Ovary (tissue), 9 donors: ENCODE measurements around the gene ARNT2. TPM values are rescaled to one million over a fixed set of nuclear protein-coding genes. Genes with fewer than 3 reads are reported as not detected.

ENCODE experiments used
- DNase-seq, 5 donors: peaks; one replicate each; pipeline ENCODE4 v3.0.0-alpha.2; 2019 to 2020
- H3K27ac ChIP-seq, 2 donors: fragments of 200-600 bp; one replicate each; pipeline versions ENCODE4 v1.5.1 to v1.8.0; 2019 to 2022
- H3K27me3 ChIP-seq: fragments of 200-600 bp; one replicate; pipeline ENCODE4 v1.8.0; 2022
- H3K36me3 ChIP-seq: fragments of 200-600 bp; sonication (generic); one replicate; pipeline ENCODE4 v1.5.1; 2019
- H3K4me1 ChIP-seq: one replicate; pipeline ENCODE4 v1.8.1; 2013; ENCODE audit warnings: mild to moderate bottlenecking, moderate library complexity; ENCODE audit not compliant: insufficient read depth
- H3K4me3 ChIP-seq: fragments of 200-600 bp; sonication (generic); one replicate; pipeline ENCODE4 v1.5.1; 2017
- H3K9me3 ChIP-seq, 2 donors: fragments of 200-600 bp in 1 of 2; sonication (generic) in 1 of 2; one replicate each; pipeline versions ENCODE4 v1.5.1 to v1.8.1; 2013 to 2019; ENCODE audit warnings: mild to moderate bottlenecking in 1 of 2, moderate library complexity in 1 of 2
- EP300 ChIP-seq: sonication (generic); formaldehyde crosslinking; IDR thresholded peaks from one replicate; pipeline ENCODE4 v1.6.1; 2017; ENCODE audit warnings: antibody characterized with exemption
- POLR2A ChIP-seq: fragments of 450-650 bp; IDR thresholded peaks from one replicate; pipeline ENCODE4 v1.6.1; 2017; ENCODE audit warnings: antibody characterized with exemption, mild to moderate bottlenecking, moderate library complexity
- WGBS, 3 donors: extraction: QIAGEN DNeasy Blood & Tissue Kit in 1 of 3; methylation state at CpG; one replicate each; pipeline versions ENCODE4 v1.1.5 to v1.1.7; 2013 to 2017; 5-methylcytosine and 5-hydroxymethylcytosine counted together
- intact Hi-C, 4 donors: fragments of 100-400 bp; cut with DNase I; formaldehyde crosslinking; loops; one replicate each; pipeline versions ENCODE4 v1.11.0 to v1.15.1; 2022 to 2023
- polyA plus RNA-seq, 2 donors: library from polyadenylated mRNA; stranded (reverse); fragments of 200-250 nt in 1 of 2; fragments of 350-450 nt in 1 of 2; fragmentation: Illumina TruSeq in 1 of 2; extraction: RNeasy Lipid Tissue Mini Kit (QIAGEN cat#74804) in 1 of 2; gene quantifications; one replicate each; pipeline ENCODE4 v1.2.3, GENCODE V29; 2013 to 2014
- total RNA-seq, 7 donors: library from RNA; depleted of rRNA in 2 of 7; stranded (reverse); fragments of >200 nt in 2 of 7; fragmentation: NEBNext Ultra II Directional in 3 of 7; extraction: Animal tissue kit (Norgen Biotek cat#: 25700) in 3 of 7; gene quantifications; one replicate each; pipeline versions ENCODE4 v1.1.0 to v1.2.4, GENCODE V29; 2016 to 2023
- TF ChIP-seq, protein P1 (sequence below), 3 donors: fragments of 450-650 bp in 2 of 3; fragments of 200-600 bp in 1 of 3; IDR thresholded peaks; one replicate each; pipeline versions ENCODE4 v1.5.1 to v1.8.0; 2016 to 2022; ENCODE audit warnings: antibody characterized with exemption in 3 of 3, mild to moderate bottlenecking in 1 of 3
- donor health status: DM: no; HTN: no; CAD: no; lungs with moderate emphysema.
- donor health status: DM: no; HTN: no; CAD: no.
- donor health status: Bipolar disorder and iron deficiency.
- donor health status: DM: yes; HTN: yes; CAD: no.
- donor health status: DM: no; HTN: no; CAD: no.
- donor health status: DM: yes; HTN: yes; CAD: no.

ARNT2 gene
- total and polyA plus RNA-seq, 9 donors = 11.0 to 20.5 (median 16.2) TPM

- H3K27me3 ChIP-seq = no peaks in the 10 kb centered on the region
- H3K4me1 ChIP-seq = peaks cover 4% of the 10 kb centered on the region
- WGBS, 3 donors = 21 to 33% (median 31%) methylated on average over 1 of the region's 1 CpG
- no peak for TF ChIP-seq EP300
- no peak for TF ChIP-seq POLR2A
- TF ChIP-seq, protein P1, sequence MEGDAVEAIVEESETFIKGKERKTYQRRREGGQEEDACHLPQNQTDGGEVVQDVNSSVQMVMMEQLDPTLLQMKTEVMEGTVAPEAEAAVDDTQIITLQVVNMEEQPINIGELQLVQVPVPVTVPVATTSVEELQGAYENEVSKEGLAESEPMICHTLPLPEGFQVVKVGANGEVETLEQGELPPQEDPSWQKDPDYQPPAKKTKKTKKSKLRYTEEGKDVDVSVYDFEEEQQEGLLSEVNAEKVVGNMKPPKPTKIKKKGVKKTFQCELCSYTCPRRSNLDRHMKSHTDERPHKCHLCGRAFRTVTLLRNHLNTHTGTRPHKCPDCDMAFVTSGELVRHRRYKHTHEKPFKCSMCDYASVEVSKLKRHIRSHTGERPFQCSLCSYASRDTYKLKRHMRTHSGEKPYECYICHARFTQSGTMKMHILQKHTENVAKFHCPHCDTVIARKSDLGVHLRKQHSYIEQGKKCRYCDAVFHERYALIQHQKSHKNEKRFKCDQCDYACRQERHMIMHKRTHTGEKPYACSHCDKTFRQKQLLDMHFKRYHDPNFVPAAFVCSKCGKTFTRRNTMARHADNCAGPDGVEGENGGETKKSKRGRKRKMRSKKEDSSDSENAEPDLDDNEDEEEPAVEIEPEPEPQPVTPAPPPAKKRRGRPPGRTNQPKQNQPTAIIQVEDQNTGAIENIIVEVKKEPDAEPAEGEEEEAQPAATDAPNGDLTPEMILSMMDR (IDR thresholded peaks at IDR 0.05) = no peak
- H3K9me3 ChIP-seq = no peaks in the 10 kb centered on the region
- no peaks in the 10 kb centered on the region for H3K36me3 ChIP-seq
- intact Hi-C loops = no loop called here
- no peak for DNase-seq
- no peak overlapping the region for H3K27ac ChIP-seq
- H3K4me3 ChIP-seq = no peak overlapping the region
Observed at GRCh38 chr15:80411788-80412288, 7.7 kb downstream of the ARNT2 start.

DNA sequence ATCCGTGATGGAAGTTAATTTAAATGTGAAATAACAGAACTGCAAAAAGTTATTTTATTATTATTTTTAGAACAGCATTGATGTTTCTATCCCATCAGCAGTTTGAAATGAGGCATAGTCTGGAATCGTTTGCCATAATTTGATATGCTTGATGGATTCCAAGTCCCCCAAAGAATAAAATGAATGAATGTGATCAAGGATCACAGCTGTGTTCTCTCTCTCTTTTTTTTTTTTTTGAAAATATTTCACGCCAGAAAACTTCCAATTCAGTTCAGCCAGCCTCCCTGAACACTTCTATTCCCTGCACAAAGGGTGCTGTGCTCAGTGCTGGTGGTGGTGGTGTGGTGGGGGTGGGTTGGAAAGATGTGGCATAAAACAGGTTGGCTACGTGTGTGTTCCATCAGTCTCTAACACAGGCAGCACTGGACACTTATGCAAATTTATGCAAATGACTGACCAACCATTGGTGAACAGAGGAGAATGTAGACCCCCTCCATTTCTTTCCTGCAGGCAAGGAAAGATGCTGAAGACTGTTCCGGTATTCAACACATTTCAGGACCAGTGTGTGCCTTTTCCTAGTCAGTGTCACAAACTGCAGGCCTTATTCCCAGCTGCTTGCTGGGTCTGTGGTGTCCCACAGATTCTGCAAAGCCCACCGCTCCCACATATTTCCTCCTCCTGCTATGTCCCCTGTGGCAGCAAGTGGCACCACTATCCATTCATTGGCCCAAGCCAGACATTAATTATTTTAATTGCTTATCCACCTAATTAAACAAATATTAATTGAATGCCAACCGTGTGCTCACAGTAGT, 10.6 kb downstream of the ARNT2 start:
- H3K4me3 ChIP-seq = no peak overlapping the region
- H3K27ac ChIP-seq = no peak overlapping the region
- TF ChIP-seq EP300 = no peak
- TF ChIP-seq, protein P1 (IDR thresholded peaks at IDR 0.05) = no peak
- TF ChIP-seq POLR2A = no peak
- H3K9me3 ChIP-seq = no peaks in the 10 kb centered on the region
- no peaks in the 10 kb centered on the region for H3K27me3 ChIP-seq
- H3K36me3 ChIP-seq = no peaks in the 10 kb centered on the region
- intact Hi-C loops = no loop called here
- DNase-seq = no peak
- H3K4me1 ChIP-seq = peaks cover 4% of the 10 kb centered on the region
- 78 to 79% (median 78%) methylated on average over 7 of the region's 7 CpGs for WGBS, 3 donors

GRCh38 chr15:80415358-80415670, 11.1 kb downstream of the ARNT2 start:
- Histone ChIP-seq H3K36me3 (no peaks in the 10 kb centered on the region), H3K27ac (no peak overlapping the region), H3K4me1 (peaks cover 4% of the 10 kb centered on the region), H3K9me3 (no peaks in the 10 kb centered on the region), H3K27me3 (no peaks in the 10 kb centered on the region), H3K4me3 (no peak overlapping the region)
- 89 to 96% (median 95%) methylated on average over 11 of the region's 11 CpGs for WGBS, 3 donors
- no peak for DNase-seq
- intact Hi-C loops = no loop called here
- TF ChIP-seq EP300 (no peak), POLR2A (no peak)
- TF ChIP-seq, protein P1 (IDR thresholded peaks at IDR 0.05) = no peak

DNA sequence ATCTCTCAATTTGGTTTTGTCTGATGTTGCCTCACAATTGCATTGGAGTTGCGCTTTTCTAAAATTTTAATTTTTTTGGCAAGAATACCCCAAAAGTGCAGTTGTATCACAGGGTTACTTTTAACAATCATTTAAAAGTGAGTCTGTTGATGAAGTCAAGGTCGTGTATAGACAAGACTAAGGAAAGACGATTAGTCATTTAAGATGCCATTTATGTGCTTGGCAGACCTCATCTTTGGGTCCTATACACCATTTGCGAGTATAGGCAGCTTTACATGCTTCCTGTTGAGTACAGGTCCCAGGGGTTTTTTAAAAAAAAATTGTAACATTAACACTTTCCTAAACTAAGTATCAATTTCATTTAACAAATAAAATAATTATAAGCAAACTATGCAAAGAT, 12.5 kb downstream of the ARNT2 start:
- Histone ChIP-seq H3K4me1 (peaks cover 3% of the 10 kb centered on the region), H3K36me3 (no peaks in the 10 kb centered on the region), H3K9me3 (no peaks in the 10 kb centered on the region), H3K4me3 (no peak overlapping the region), H3K27me3 (no peaks in the 10 kb centered on the region), H3K27ac (no peak overlapping the region)
- 74 to 83% (median 82%) methylated on average over 4 of the region's 4 CpGs for WGBS, 3 donors
- TF ChIP-seq EP300 (no peak), POLR2A (no peak)
- TF ChIP-seq, protein P1 (IDR thresholded peaks at IDR 0.05) = no peak
- no peak for DNase-seq
- intact Hi-C loops = no loop called here
